HFFc6 (cell line): ENCODE measurements around the gene GABBR2. TPM values are rescaled to one million over a fixed set of nuclear protein-coding genes. Genes with fewer than 3 reads are reported as not detected.
A peak's percentile ranks its signal among the peaks of the same experiment; 100 is the strongest.

ENCODE experiments used
- DNase-seq: peaks from one replicate; pipeline ENCODE4 v3.0.0-alpha.2; 2018
- H3K27ac Mint-ChIP-seq: 2 replicates; pipeline ENCODE4 v1.8.0; 2020; ENCODE audit warnings: mild to moderate bottlenecking, mixed read lengths
- H3K27me3 Mint-ChIP-seq: 2 replicates; pipeline ENCODE4 v1.8.0; 2021; ENCODE audit warnings: mild to moderate bottlenecking, moderate library complexity, mixed read lengths; ENCODE audit not compliant: insufficient read depth
- H3K36me3 Mint-ChIP-seq: 2 replicates; pipeline ENCODE4 v1.8.0; 2021; ENCODE audit warnings: low read depth, mixed read lengths
- H3K4me1 Mint-ChIP-seq: 2 replicates; pipeline ENCODE4 v1.8.0; 2020; ENCODE audit warnings: low read depth, mixed read lengths
- H3K4me3 Mint-ChIP-seq: 2 replicates; pipeline ENCODE4 v1.8.0; 2020; ENCODE audit warnings: mild to moderate bottlenecking, moderate library complexity, mixed read lengths
- H3K9me3 Mint-ChIP-seq: 2 replicates; pipeline ENCODE4 v1.8.0; 2020; ENCODE audit warnings: mild to moderate bottlenecking, mixed read lengths
- total RNA-seq, 6 experiments: library from RNA; stranded (reverse); fragmentation: NEBNext Ultra II Directional; extraction: Animal tissue kit (Norgen Biotek cat#: 25700); gene quantifications; 2 replicates in 1 of 6; 3 replicates in 5 of 6; pipeline ENCODE4 v1.2.3, GENCODE V29; 2021
- TF ChIP-seq, protein P1 (sequence below): fragments of 200-600 bp; sonication (generic); IDR thresholded peaks from 2 replicates; pipeline ENCODE4 v1.5.0; 2021; ENCODE audit warnings: antibody characterized with exemption, mild to moderate bottlenecking

Gene GABBR2
- total RNA-seq, 6 experiments from 2014 or later = 3.1 to 9.3 (median 7.6) TPM

DNA sequence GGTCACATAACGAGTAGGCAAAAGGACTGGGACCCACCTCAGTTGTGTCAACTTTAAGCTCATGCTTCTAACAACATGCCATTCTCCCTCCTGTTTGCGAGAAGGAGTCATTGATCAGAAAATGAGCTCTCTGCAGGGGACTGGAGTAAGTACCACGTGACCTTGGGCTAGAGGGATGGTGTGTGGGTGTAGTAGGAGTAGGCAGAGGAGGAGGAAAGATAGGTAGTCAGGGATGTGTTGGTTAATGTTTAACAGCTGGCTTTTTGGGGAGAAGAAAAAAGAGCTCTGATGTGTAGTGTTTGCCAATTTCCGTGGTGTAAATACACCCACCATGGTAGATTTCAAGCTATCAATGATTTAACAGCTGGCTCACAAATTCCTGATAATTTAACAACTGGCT, 293.0 kb downstream of the GABBR2 start:
- H3K4me1 Mint-ChIP-seq = peaks cover 2% of the 10 kb centered on the region
- DNase-seq = no peak
- TF ChIP-seq, protein P1, sequence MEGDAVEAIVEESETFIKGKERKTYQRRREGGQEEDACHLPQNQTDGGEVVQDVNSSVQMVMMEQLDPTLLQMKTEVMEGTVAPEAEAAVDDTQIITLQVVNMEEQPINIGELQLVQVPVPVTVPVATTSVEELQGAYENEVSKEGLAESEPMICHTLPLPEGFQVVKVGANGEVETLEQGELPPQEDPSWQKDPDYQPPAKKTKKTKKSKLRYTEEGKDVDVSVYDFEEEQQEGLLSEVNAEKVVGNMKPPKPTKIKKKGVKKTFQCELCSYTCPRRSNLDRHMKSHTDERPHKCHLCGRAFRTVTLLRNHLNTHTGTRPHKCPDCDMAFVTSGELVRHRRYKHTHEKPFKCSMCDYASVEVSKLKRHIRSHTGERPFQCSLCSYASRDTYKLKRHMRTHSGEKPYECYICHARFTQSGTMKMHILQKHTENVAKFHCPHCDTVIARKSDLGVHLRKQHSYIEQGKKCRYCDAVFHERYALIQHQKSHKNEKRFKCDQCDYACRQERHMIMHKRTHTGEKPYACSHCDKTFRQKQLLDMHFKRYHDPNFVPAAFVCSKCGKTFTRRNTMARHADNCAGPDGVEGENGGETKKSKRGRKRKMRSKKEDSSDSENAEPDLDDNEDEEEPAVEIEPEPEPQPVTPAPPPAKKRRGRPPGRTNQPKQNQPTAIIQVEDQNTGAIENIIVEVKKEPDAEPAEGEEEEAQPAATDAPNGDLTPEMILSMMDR = no peak
- no peak overlapping the region for H3K4me3 Mint-ChIP-seq
- peaks cover 15% of the 10 kb centered on the region for H3K27me3 Mint-ChIP-seq
- no peaks in the 10 kb centered on the region for H3K9me3 Mint-ChIP-seq
- no peak overlapping the region for H3K27ac Mint-ChIP-seq
- H3K36me3 Mint-ChIP-seq = peaks cover 9% of the 10 kb centered on the region; the same call in 1 of the 2 replicates

GRCh38 chr9:98413084-98413483, 295.7 kb downstream of the GABBR2 start:
- TF ChIP-seq, protein P1 = no peak
- no peak overlapping the region for H3K4me3 Mint-ChIP-seq
- no peak for DNase-seq
- H3K9me3 Mint-ChIP-seq = no peaks in the 10 kb centered on the region
- H3K27me3 Mint-ChIP-seq = peaks cover 15% of the 10 kb centered on the region
- H3K36me3 Mint-ChIP-seq = peaks cover 9% of the 10 kb centered on the region; the same call in 1 of the 2 replicates
- no peak overlapping the region for H3K27ac Mint-ChIP-seq
- H3K4me1 Mint-ChIP-seq = peaks cover 14% of the 10 kb centered on the region

GRCh38 chr9:98412101-98412842, 296.5 kb downstream of the GABBR2 start:
- Mint-ChIP-seq H3K27ac (no peak overlapping the region), H3K4me1 (peaks cover 14% of the 10 kb centered on the region), H3K27me3 (peaks cover 10% of the 10 kb centered on the region), H3K36me3 (peaks cover 9% of the 10 kb centered on the region; the same call in 1 of the 2 replicates), H3K4me3 (no peak overlapping the region), H3K9me3 (no peaks in the 10 kb centered on the region)
- TF ChIP-seq, protein P1 = no peak
- DNase-seq = no peak

DNA sequence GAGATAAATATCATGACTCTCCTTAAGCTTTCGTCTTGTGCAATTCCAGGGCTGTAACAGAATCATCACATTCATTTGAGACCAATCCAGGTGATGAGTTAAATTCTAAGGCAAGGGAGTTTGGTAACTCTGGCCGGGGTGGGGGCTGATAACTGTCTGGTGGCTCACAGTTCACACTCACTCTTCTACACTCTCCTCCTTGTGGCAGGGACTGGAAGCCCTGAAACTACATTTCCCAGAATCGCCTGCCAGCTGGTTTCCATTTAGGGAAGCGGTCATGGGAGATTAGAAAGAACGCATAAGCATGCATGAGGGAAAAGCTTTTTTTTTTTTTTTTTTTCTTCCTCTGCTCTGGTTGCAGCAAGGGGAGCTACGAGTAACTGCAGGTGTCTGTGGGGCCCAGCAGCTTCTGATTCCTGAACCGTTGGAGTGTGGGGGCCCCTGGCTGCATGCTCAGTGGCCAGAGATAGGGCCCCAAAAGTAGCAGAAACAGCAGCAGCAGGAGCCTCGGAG, 298.5 kb downstream of the GABBR2 start:
- DNase-seq = peak; percentile 86
- Mint-ChIP-seq H3K27me3 (peaks cover 9% of the 10 kb centered on the region), H3K9me3 (no peaks in the 10 kb centered on the region), H3K4me1 (peaks cover 21% of the 10 kb centered on the region), H3K27ac (peak overlapping the region; percentile 18; the same call in 1 of the 2 replicates), H3K4me3 (peak overlapping the region; percentile 64), H3K36me3 (no peaks in the 10 kb centered on the region)
- TF ChIP-seq, protein P1 = peak; percentile 73

DNA sequence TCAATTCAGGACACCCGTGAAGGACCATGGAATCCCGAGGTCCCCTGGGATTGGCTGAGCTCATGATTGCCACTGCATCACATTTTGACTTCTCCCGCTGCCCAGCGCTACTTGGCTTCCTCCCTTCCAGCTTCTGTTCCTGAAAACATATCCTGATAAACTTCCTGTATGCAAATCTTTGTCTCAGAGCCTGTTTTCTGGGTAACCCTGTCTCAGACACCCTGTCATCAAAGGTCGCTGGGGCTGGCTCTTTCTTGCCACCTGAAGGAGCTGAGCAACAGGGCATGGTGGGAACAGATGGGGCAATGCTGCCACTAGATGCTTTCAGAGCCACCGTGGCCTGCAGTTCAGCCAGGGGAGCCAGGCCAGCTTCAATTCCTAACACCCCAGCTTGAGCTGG, 299.0 kb downstream of the GABBR2 start:
- no peaks in the 10 kb centered on the region for H3K9me3 Mint-ChIP-seq
- H3K27me3 Mint-ChIP-seq = peaks cover 9% of the 10 kb centered on the region
- no peak overlapping the region for H3K27ac Mint-ChIP-seq
- H3K4me1 Mint-ChIP-seq = peaks cover 21% of the 10 kb centered on the region
- no peak for DNase-seq
- H3K36me3 Mint-ChIP-seq = no peaks in the 10 kb centered on the region
- H3K4me3 Mint-ChIP-seq = no peak overlapping the region
- TF ChIP-seq, protein P1 = no peak
